CD14-positive monocyte (primary cell): ENCODE results near the gene DDX50. TPM values are rescaled to one million over a fixed set of nuclear protein-coding genes. Genes with fewer than 3 reads are reported as not detected.

Source experiments
- DNase-seq, 3 donors: peaks; one replicate each; pipeline ENCODE4 v3.0.0-alpha.2; 2011 to 2022
- H2AFZ ChIP-seq: 2 replicates; pipeline ENCODE4 v1.6.0; 2012; ENCODE audit warnings: mild to moderate bottlenecking, low read depth, low read length, inconsistent platforms; ENCODE audit not compliant: insufficient read depth, poor library complexity, severe bottlenecking
- H3K27ac ChIP-seq, 2 donors: 1 replicate in 1 of 2; 2 replicates in 1 of 2; pipeline ENCODE4 v1.5.1; 2012 to 2013; ENCODE audit warnings: low read length in 2 of 2, control low read depth in 1 of 2, inconsistent platforms in 1 of 2, low read depth in 1 of 2, mild to moderate bottlenecking in 1 of 2
- H3K27me3 ChIP-seq, 2 donors: one replicate each; pipeline versions ENCODE4 v1.6.0 to v1.6.1; 2011 to 2013; ENCODE audit warnings: low read length in 2 of 2; ENCODE audit not compliant: control insufficient read depth in 2 of 2, insufficient read depth in 2 of 2
- H3K36me3 ChIP-seq, 2 donors: replicated peaks in 1 of 2; 1 replicate in 1 of 2; 2 replicates in 1 of 2; pipeline versions ENCODE4 v1.5.1 to v1.6.1; 2012 to 2013; ENCODE audit warnings: low read length in 2 of 2, control low read depth in 1 of 2, inconsistent platforms in 1 of 2, mild to moderate bottlenecking in 1 of 2; ENCODE audit not compliant: insufficient read depth in 2 of 2, control insufficient read depth in 1 of 2
- H3K4me1 ChIP-seq, 2 donors: 1 replicate in 1 of 2; 2 replicates in 1 of 2; pipeline versions ENCODE4 v1.5.1 to v1.6.1; 2012 to 2013; ENCODE audit warnings: low read length in 2 of 2, control low read depth in 1 of 2, inconsistent platforms in 1 of 2, mild to moderate bottlenecking in 1 of 2, moderate library complexity in 1 of 2; ENCODE audit not compliant: insufficient read depth in 2 of 2, control insufficient read depth in 1 of 2
- H3K4me2 ChIP-seq: replicated peaks from 2 replicates; pipeline ENCODE3; 2012; ENCODE audit warnings: low read length, moderate library complexity, mild to moderate bottlenecking; ENCODE audit not compliant: poor library complexity, severe bottlenecking; ENCODE audit errors: extremely low read depth
- H3K4me3 ChIP-seq, 3 experiments: fragments of 200-600 bp in 1 of 3; sonication (generic) in 1 of 3; replicated peaks in 1 of 3; 1 replicate in 2 of 3; 2 replicates in 1 of 3; pipeline ENCODE4 v1.5.1; 2011 to 2013; ENCODE audit warnings: low read length in 3 of 3, mild to moderate bottlenecking in 3 of 3, control low read depth in 2 of 3, low read depth in 2 of 3, inconsistent platforms in 1 of 3, moderate library complexity in 1 of 3
- H3K79me2 ChIP-seq: 2 replicates; pipeline ENCODE4 v1.6.0; 2012; ENCODE audit warnings: mild to moderate bottlenecking, control low read depth, inconsistent platforms, low read length, moderate library complexity; ENCODE audit not compliant: insufficient read depth
- H3K9ac ChIP-seq: 2 replicates; pipeline ENCODE4 v1.6.0; 2017; ENCODE audit warnings: low read length, mild to moderate bottlenecking; ENCODE audit not compliant: insufficient read depth, poor library complexity, severe bottlenecking
- H3K9me3 ChIP-seq, 2 donors: replicated peaks in 1 of 2; 1 replicate in 1 of 2; 2 replicates in 1 of 2; pipeline versions ENCODE4 v1.5.1 to v1.6.1; 2012 to 2013; ENCODE audit warnings: low read length in 2 of 2, control low read depth in 1 of 2; ENCODE audit not compliant: control insufficient read depth in 1 of 2, insufficient read depth in 1 of 2
- H4K20me1 ChIP-seq: 2 replicates; pipeline ENCODE4 v1.6.0; 2012; ENCODE audit warnings: mild to moderate bottlenecking, low read length, control low read depth, moderate library complexity; ENCODE audit not compliant: insufficient read depth
- H3K27ac Mint-ChIP-seq, 7 donors: one replicate each; pipeline ENCODE4 v1.8.0; 2020; ENCODE audit warnings: mild to moderate bottlenecking in 7 of 7, mixed read lengths in 7 of 7, moderate library complexity in 6 of 7, inconsistent platforms in 2 of 7
- H3K27me3 Mint-ChIP-seq, 3 donors: one replicate each; pipeline ENCODE4 v1.8.0; 2021 to 2022; ENCODE audit warnings: low read depth in 3 of 3, mild to moderate bottlenecking in 3 of 3, mixed read lengths in 3 of 3, moderate library complexity in 3 of 3, inconsistent platforms in 1 of 3
- H3K36me3 Mint-ChIP-seq, 2 donors: one replicate each; pipeline ENCODE4 v1.8.0; 2020; ENCODE audit warnings: mixed read lengths in 2 of 2, inconsistent platforms in 1 of 2, mild to moderate bottlenecking in 1 of 2
- H3K4me1 Mint-ChIP-seq: one replicate; pipeline ENCODE4 v1.8.0; 2020; ENCODE audit warnings: mild to moderate bottlenecking, mixed read lengths
- H3K4me3 Mint-ChIP-seq, 2 donors: one replicate each; pipeline ENCODE4 v1.8.0; 2020; ENCODE audit warnings: mild to moderate bottlenecking in 2 of 2, mixed read lengths in 2 of 2, moderate library complexity in 1 of 2
- H3K9me3 Mint-ChIP-seq, 7 donors: one replicate each; pipeline ENCODE4 v1.8.0; 2020 to 2022; ENCODE audit warnings: mixed read lengths in 7 of 7, mild to moderate bottlenecking in 6 of 7, moderate library complexity in 6 of 7, inconsistent platforms in 2 of 7
- WGBS: methylation state at CpG from one replicate; pipeline ENCODE4 v1.1.5; 2013; ENCODE audit warnings: missing lambda C conversion rate; ENCODE audit not compliant: insufficient coverage; 5-methylcytosine and 5-hydroxymethylcytosine counted together
- intact Hi-C, 2 donors: fragments of 100-400 bp; cut with micrococcal nuclease; formaldehyde crosslinking; loops; one replicate each; pipeline versions ENCODE4 v1.15.0 to v1.15.1; 2023
- polyA plus RNA-seq, 3 donors: library from polyadenylated mRNA; depleted of rRNA in 1 of 3; unstranded in 2 of 3; stranded (reverse) in 1 of 3; fragments of 300-500 nt in 2 of 3; fragments of >200 nt in 1 of 3; fragmentation: Illumina TruSeq in 2 of 3; gene quantifications; 1 replicate in 2 of 3; 2 replicates in 1 of 3; pipeline ENCODE4 v1.2.3, GENCODE V29; 2012 to 2021
- TF ChIP-seq, protein P1 (sequence below): fragments of 200-600 bp; IDR thresholded peaks from one replicate; pipeline ENCODE4 v1.8.0; 2022; ENCODE audit warnings: antibody characterized with exemption, mild to moderate bottlenecking

Gene DDX50
- polyA plus RNA-seq, 3 donors: 14.2 to 17.1 (median 17.0) TPM

DNA sequence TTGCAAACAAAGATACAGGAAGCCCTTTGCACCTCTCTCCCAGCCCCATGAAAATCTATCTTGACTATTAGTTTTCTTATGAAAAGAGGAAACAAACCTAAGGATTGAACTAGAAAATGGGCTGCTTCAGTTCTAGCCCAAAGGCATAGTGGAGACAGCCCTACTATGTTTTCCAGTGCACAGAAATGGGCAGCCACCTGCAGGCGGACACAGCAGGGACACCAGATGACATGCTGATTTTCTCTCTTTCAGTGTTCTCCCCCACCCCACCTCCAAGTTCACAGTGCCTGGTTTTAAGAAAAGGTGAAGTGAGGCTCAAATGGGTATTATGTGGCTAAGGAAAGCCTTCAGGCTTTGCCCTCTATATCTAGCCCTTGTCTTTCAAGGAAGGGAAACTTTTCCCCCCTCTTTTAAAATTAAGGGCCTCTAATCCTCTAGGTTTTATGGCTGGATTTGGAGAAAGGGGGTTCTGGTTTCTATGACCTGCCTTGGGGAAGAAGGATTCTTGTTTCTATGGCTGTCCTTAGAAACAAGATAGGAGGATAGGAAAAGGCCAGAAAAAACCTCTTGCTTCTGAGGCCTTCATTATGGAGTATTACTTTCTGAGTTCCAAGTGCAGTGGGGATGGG lies 23.5 kb upstream of the DDX50 start:
- Histone ChIP-seq H4K20me1 (no peaks in the 10 kb centered on the region), H3K9ac (no peak overlapping the region), H3K4me3 (no peak overlapping the region), H3K36me3 (no peaks in the 10 kb centered on the region), H3K9me3 (no peaks in the 10 kb centered on the region), H2AFZ (no peak overlapping the region), H3K4me1 (no peaks in the 10 kb centered on the region), H3K27ac (no peak overlapping the region), H3K27me3 (no peaks in the 10 kb centered on the region), H3K79me2 (no peaks in the 10 kb centered on the region), H3K4me2 (no peak overlapping the region)
- intact Hi-C loops: no loop called here
- WGBS: no CpG with 5 or more reads among the region's 1 CpG
- Mint-ChIP-seq H3K36me3 (no peaks in the 10 kb centered on the region), H3K4me1 (no peaks in the 10 kb centered on the region), H3K27me3 (peaks cover 0 to 6% (median 0%) of the 10 kb centered on the region in 3 donors), H3K27ac (no peak overlapping the region), H3K4me3 (no peak overlapping the region), H3K9me3 (peaks cover 0 to 2% (median 0%) of the 10 kb centered on the region in 7 donors)
- TF ChIP-seq, protein P1, sequence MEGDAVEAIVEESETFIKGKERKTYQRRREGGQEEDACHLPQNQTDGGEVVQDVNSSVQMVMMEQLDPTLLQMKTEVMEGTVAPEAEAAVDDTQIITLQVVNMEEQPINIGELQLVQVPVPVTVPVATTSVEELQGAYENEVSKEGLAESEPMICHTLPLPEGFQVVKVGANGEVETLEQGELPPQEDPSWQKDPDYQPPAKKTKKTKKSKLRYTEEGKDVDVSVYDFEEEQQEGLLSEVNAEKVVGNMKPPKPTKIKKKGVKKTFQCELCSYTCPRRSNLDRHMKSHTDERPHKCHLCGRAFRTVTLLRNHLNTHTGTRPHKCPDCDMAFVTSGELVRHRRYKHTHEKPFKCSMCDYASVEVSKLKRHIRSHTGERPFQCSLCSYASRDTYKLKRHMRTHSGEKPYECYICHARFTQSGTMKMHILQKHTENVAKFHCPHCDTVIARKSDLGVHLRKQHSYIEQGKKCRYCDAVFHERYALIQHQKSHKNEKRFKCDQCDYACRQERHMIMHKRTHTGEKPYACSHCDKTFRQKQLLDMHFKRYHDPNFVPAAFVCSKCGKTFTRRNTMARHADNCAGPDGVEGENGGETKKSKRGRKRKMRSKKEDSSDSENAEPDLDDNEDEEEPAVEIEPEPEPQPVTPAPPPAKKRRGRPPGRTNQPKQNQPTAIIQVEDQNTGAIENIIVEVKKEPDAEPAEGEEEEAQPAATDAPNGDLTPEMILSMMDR: no peak
- no peak for DNase-seq

DNA sequence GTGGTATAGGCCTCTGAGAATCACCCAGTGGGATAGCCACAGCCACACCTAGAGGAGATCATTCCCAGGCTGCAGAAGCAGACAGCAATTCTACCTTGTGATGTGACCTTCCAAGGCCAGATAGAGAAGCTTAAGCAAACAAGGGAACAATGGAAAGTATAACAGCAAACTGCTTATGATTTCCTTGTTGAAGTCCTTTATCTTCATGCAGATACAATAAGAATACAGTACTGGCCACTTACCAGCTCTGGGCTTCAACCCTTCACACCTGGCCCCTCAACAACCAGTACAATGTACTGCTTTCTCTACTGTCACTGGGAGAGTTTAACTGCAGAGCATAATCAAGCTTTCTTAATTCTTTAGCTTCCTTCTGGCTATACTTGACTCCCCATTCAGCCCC lies 22.6 kb upstream of the DDX50 start:
- Mint-ChIP-seq H3K36me3 (no peaks in the 10 kb centered on the region), H3K4me3 (no peak overlapping the region), H3K27ac (no peak overlapping the region), H3K27me3 (peaks cover 0 to 6% (median 0%) of the 10 kb centered on the region in 3 donors), H3K4me1 (no peaks in the 10 kb centered on the region), H3K9me3 (peaks cover 0 to 2% (median 0%) of the 10 kb centered on the region in 7 donors)
- H3K79me2 ChIP-seq: no peaks in the 10 kb centered on the region
- H3K9me3 ChIP-seq: no peaks in the 10 kb centered on the region
- TF ChIP-seq, protein P1: no peak
- intact Hi-C loops: no loop called here
- no peak overlapping the region for H2AFZ ChIP-seq
- H3K36me3 ChIP-seq: no peaks in the 10 kb centered on the region
- no peak for DNase-seq
- H3K4me3 ChIP-seq: no peak overlapping the region
- no peaks in the 10 kb centered on the region for H3K4me1 ChIP-seq
- no peak overlapping the region for H3K4me2 ChIP-seq
- no peaks in the 10 kb centered on the region for H4K20me1 ChIP-seq
- no peak overlapping the region for H3K27ac ChIP-seq
- no peak overlapping the region for H3K9ac ChIP-seq
- H3K27me3 ChIP-seq: no peaks in the 10 kb centered on the region
